Psoas muscle (tissue), 8 donors: ENCODE results near the gene BCAS1. TPM values are rescaled to one million over a fixed set of nuclear protein-coding genes. Genes with fewer than 3 reads are reported as not detected.

Source experiments
- ATAC-seq, 4 donors: fragments of 200-7000 bp; cut with Tn5 transposase; one replicate each; pipeline ENCODE4 v1.9.1; 2020; ENCODE audit warnings: moderate library complexity in 3 of 4, mild to moderate bottlenecking in 2 of 4
- DNase-seq, 2 donors: peaks; one replicate each; pipeline ENCODE4 v3.0.0-alpha.2; 2020
- H3K27ac ChIP-seq: fragments of 200-600 bp; one replicate; pipeline ENCODE4 v1.8.0; 2022
- H3K27me3 ChIP-seq, 3 donors: fragments of 200-600 bp in 1 of 3; one replicate each; pipeline versions ENCODE4 v1.6.1 to v1.8.0; 2013 to 2022; ENCODE audit warnings: low read length in 2 of 3, mild to moderate bottlenecking in 2 of 3, moderate library complexity in 1 of 3; ENCODE audit not compliant: insufficient read depth in 3 of 3
- H3K36me3 ChIP-seq, 2 donors: fragments of 200-600 bp in 1 of 2; one replicate each; pipeline versions ENCODE4 v1.6.1 to v1.8.0; 2013 to 2022; ENCODE audit warnings: low read depth in 1 of 2, mild to moderate bottlenecking in 1 of 2, moderate library complexity in 1 of 2; ENCODE audit not compliant: insufficient read depth in 1 of 2
- H3K4me1 ChIP-seq: fragments of 200-600 bp; one replicate; pipeline ENCODE4 v1.8.0; 2022
- H3K4me3 ChIP-seq: fragments of 200-600 bp; one replicate; pipeline ENCODE4 v1.8.0; 2022; ENCODE audit warnings: mild to moderate bottlenecking
- H3K9me3 ChIP-seq: fragments of 200-600 bp; one replicate; pipeline ENCODE4 v1.8.0; 2022
- CTCF ChIP-seq: fragments of 200-600 bp; IDR thresholded peaks from one replicate; pipeline ENCODE4 v1.8.0; 2022; ENCODE audit warnings: antibody characterized with exemption
- WGBS, 3 donors: extraction: QIAGEN DNeasy Blood & Tissue Kit; methylation state at CpG; one replicate each; pipeline versions ENCODE4 v1.1.6 to v1.1.7; 2013; 5-methylcytosine and 5-hydroxymethylcytosine counted together
- intact Hi-C, 2 donors: fragments of 100-400 bp; cut with DNase I; formaldehyde crosslinking; loops; one replicate each; pipeline versions ENCODE4 v1.11.0 to v1.14.2; 2022
- polyA plus RNA-seq, 3 donors: library from polyadenylated mRNA; stranded (reverse); fragments of 200-250 nt; gene quantifications; one replicate each; pipeline ENCODE4 v1.2.3, GENCODE V29; 2013
- total RNA-seq, 4 donors: library from RNA; stranded (reverse); fragmentation: NEBNext Ultra II Directional in 2 of 4; extraction: Animal tissue kit (Norgen Biotek cat#: 25700) in 2 of 4; gene quantifications; one replicate each; pipeline versions ENCODE4 v1.2.1 to v1.2.4, GENCODE V29; 2021 to 2023
- donor health status: healthy with polysubstance abuse.
- donor health status: DM: no; HTN: no; CAD: no; lungs with moderate emphysema.
- donor health status: Bipolar disorder and iron deficiency.
- donor health status: healthy.
- donor health status: DM: yes; HTN: yes; CAD: no.
- donor health status: DM: no; HTN: no; CAD: no.
- donor health status: DM: no; HTN: no; CAD: no.
- donor health status: DM: yes; HTN: yes; CAD: no.

Gene BCAS1
- total and polyA plus RNA-seq, 7 donors: 0.01 to 0.26 (median 0.16) TPM; not detected in 2

DNA sequence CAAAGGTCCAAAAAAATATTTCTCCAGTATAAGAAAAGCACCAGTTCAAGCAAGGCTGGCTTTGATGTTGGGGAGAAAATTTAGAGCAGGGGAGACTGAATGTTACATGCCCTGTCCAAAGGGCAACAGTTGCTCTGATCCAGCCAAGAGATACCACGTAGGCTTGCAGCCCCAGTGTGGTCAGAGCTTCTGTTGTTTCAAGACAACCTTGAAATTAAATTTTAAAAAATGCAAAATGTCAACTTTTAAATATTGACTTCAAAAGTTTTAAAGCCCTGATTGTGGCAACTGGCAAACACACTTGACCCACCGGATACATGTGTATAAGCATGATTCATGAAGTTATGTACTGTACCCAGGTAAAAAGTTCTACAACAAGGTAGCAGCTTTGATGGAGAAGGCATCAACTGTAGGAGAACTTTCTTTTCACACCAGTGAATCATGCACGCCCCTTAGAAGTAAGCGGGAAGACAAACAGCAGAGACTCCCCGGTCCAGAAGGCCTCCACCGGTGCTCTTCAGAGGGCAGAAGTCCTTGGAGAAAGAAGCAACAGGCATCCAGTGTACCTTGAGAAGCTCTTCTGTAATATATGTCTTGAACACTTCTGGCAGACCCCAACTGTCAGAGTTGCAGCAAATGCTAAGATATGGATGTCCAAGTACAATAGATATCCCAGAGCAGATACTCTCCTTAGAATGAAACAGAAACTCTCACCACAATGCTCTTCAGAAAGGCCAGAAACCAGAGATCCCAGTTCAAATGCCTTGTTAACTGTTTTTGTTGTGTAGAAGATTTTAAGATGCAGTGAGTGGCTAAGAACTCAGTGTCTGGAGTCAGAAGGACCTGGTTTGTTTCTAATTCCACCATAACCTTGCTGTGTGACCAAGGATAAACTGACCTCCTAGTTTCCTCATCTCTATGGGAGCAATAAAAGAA lies 115.4 kb downstream of the BCAS1 start:
- DNase-seq: no peak
- WGBS, 3 donors: 82 to 88% (median 83%) methylated on average over 6 of the region's 6 CpGs
- no peak overlapping the region for H3K27ac ChIP-seq
- H3K9me3 ChIP-seq: no peaks in the 10 kb centered on the region
- H3K27me3 ChIP-seq: peaks cover 0 to 3% (median 0%) of the 10 kb centered on the region in 3 donors
- H3K36me3 ChIP-seq: no peaks in the 10 kb centered on the region
- TF ChIP-seq CTCF: no peak
- intact Hi-C loops: no loop called here
- ATAC-seq: no peak
- H3K4me3 ChIP-seq: no peak overlapping the region
- no peaks in the 10 kb centered on the region for H3K4me1 ChIP-seq

- no peak overlapping the region for H3K27ac ChIP-seq
- no peak for ATAC-seq
- H3K27me3 ChIP-seq: no peaks in the 10 kb centered on the region
- WGBS, 3 donors: 95 to 98% (median 95%) methylated on average over 4 of the region's 4 CpGs
- no peak overlapping the region for H3K4me3 ChIP-seq
- intact Hi-C loops: no loop called here
- no peaks in the 10 kb centered on the region for H3K36me3 ChIP-seq
- DNase-seq: no peak
- no peaks in the 10 kb centered on the region for H3K9me3 ChIP-seq
- H3K4me1 ChIP-seq: no peaks in the 10 kb centered on the region
- TF ChIP-seq CTCF: no peak
These were observed 117.8 kb downstream of the BCAS1 start for GRCh38 chr20:53952528-53953096.

GRCh38 chr20:53950578-53950977 lies 119.8 kb downstream of the BCAS1 start:
- H3K4me3 ChIP-seq: no peak overlapping the region
- intact Hi-C loops: no loop called here
- H3K4me1 ChIP-seq: no peaks in the 10 kb centered on the region
- no peaks in the 10 kb centered on the region for H3K9me3 ChIP-seq
- H3K27ac ChIP-seq: no peak overlapping the region
- 85 to 88% (median 87%) methylated on average over 3 of the region's 3 CpGs for WGBS, 3 donors
- H3K27me3 ChIP-seq: no peaks in the 10 kb centered on the region
- ATAC-seq (no peak), DNase-seq (no peak)
- TF ChIP-seq CTCF: no peak
- no peaks in the 10 kb centered on the region for H3K36me3 ChIP-seq

- Histone ChIP-seq H3K27ac (no peak overlapping the region), H3K27me3 (no peaks in the 10 kb centered on the region), H3K9me3 (no peaks in the 10 kb centered on the region), H3K36me3 (no peaks in the 10 kb centered on the region), H3K4me1 (no peaks in the 10 kb centered on the region), H3K4me3 (no peak overlapping the region)
- no peak for TF ChIP-seq CTCF
- intact Hi-C loops: no loop called here
- no peak for ATAC-seq
- WGBS, 3 donors: 61 to 75% (median 71%) methylated on average over 6 to 7 of the region's 7 CpGs
- no peak for DNase-seq
These were observed 120.4 kb downstream of the BCAS1 start for GRCh38 chr20:53950031-53950430.
